Smooth muscle cell (in vitro differentiated cells): Measurements from ENCODE around the gene ZMYM3. TPM values are rescaled to one million over a fixed set of nuclear protein-coding genes. Genes with fewer than 3 reads are reported as not detected.
"Not testable (repeated sequence)": the region's sequence is repeated elsewhere in the genome, so short reads cannot be mapped to it uniquely, and the experiment has no call there.

ENCODE experiments used
- DNase-seq: peaks from one replicate; lab custom pipeline; 2025; ENCODE audit not compliant: unreplicated experiment; lab: John Stamatoyannopoulos, UW
- H2AFZ ChIP-seq: fragments of 200-600 bp; sonication (generic); 2 replicates; pipeline ENCODE4 v1.6.0; 2016; ENCODE audit warnings: antibody characterized with exemption, low read depth, mild to moderate bottlenecking
- H3F3A ChIP-seq: fragments of 200-600 bp; sonication (generic); 2 replicates; pipeline ENCODE4 v1.6.0; 2017; ENCODE audit warnings: antibody characterized with exemption, low read depth
- H3K27ac ChIP-seq: fragments of 200-600 bp; sonication (generic); 2 replicates; pipeline ENCODE4 v1.5.1; 2016; ENCODE audit warnings: low read depth, mild to moderate bottlenecking
- H3K27me3 ChIP-seq: fragments of 200-600 bp; sonication (generic); 2 replicates; pipeline ENCODE4 v1.6.1; 2016; ENCODE audit warnings: low read depth, mild to moderate bottlenecking
- H3K36me3 ChIP-seq: fragments of 200-600 bp; sonication (generic); 2 replicates; pipeline ENCODE4 v1.5.1; 2016; ENCODE audit warnings: low read depth
- H3K4me1 ChIP-seq: fragments of 200-600 bp; sonication (generic); 2 replicates; pipeline ENCODE4 v1.5.1; 2016; ENCODE audit warnings: low read depth
- H3K4me2 ChIP-seq: fragments of 200-600 bp; sonication (generic); 2 replicates; pipeline ENCODE4 v1.6.0; 2016; ENCODE audit warnings: mild to moderate bottlenecking
- H3K4me3 ChIP-seq: fragments of 200-600 bp; sonication (generic); 2 replicates; pipeline ENCODE4 v1.5.1; 2016; ENCODE audit warnings: mild to moderate bottlenecking
- H3K79me2 ChIP-seq: fragments of 200-600 bp; sonication (generic); 2 replicates; pipeline ENCODE4 v1.6.0; 2016; ENCODE audit warnings: low read depth, mild to moderate bottlenecking
- H3K9ac ChIP-seq: fragments of 200-600 bp; sonication (generic); 2 replicates; pipeline ENCODE4 v1.6.0; 2016; ENCODE audit warnings: low read depth
- H3K9me3 ChIP-seq: fragments of 200-600 bp; sonication (generic); replicated peaks from 2 replicates; pipeline ENCODE4 v1.5.1; 2016; ENCODE audit warnings: low read depth
- H4K20me1 ChIP-seq: fragments of 200-600 bp; sonication (generic); 2 replicates; pipeline ENCODE4 v1.6.0; 2016; ENCODE audit warnings: low read depth
- CTCF ChIP-seq: fragments of 200-600 bp; sonication (generic); IDR thresholded peaks from 2 replicates; pipeline ENCODE4 v1.5.1; 2017; ENCODE audit warnings: borderline replicate concordance, mild to moderate bottlenecking, antibody characterized with exemption; ENCODE audit not compliant: insufficient read depth, poor library complexity, severe bottlenecking
- WGBS: methylation state at CpG from one replicate; pipeline ENCODE4 v1.1.7; 2016; ENCODE audit warnings: low lambda C conversion rate; 5-methylcytosine and 5-hydroxymethylcytosine counted together
- polyA plus RNA-seq: library from polyadenylated mRNA; unstranded; fragments of >200 nt; fragmentation: Nextera tagmentation; extraction: Ambion mirVana; gene quantifications from 2 replicates; pipeline ENCODE4 v1.2.1, GENCODE V29; 2016
- total RNA-seq: library from RNA; depleted of rRNA; stranded (reverse); fragments of >200 nt; gene quantifications from 2 replicates; pipeline ENCODE4 v1.2.3, GENCODE V29; 2014

The ZMYM3 gene
- total and polyA plus RNA-seq, 2 experiments from 2014 or later, result 9.0 to 29.5 TPM

- Histone ChIP-seq H3K4me3 (peak overlapping the region; percentile 82), H3K9ac (peak overlapping the region; percentile 96), H3F3A (no peaks in the 10 kb centered on the region), H3K9me3 (no peaks in the 10 kb centered on the region), H4K20me1 (peaks cover 72% of the 10 kb centered on the region), H3K4me2 (peak overlapping the region; percentile 91), H3K27me3 (no peaks in the 10 kb centered on the region), H3K4me1 (peaks cover 17% of the 10 kb centered on the region), H3K36me3 (peaks cover 4% of the 10 kb centered on the region), H2AFZ (no peak overlapping the region), H3K27ac (no peak overlapping the region), H3K79me2 (peaks cover 70% of the 10 kb centered on the region)
- TF ChIP-seq CTCF, result no peak
- no peak for DNase-seq
Measured at GRCh38 chrX:71285929-71286328, 32.0 kb upstream of the ZMYM3 start.

GRCh38 chrX:71283403-71284143, 29.6 kb upstream of the ZMYM3 start, which contains the start of gene NONO:
TSS of gene NONO (plus strand) at chrX:71283635. CDS start at chrX:71290638, 7,003 bp downstream.
- peaks cover 48% of the 10 kb centered on the region for H3K79me2 ChIP-seq
- H3K4me2 ChIP-seq, result peak within 1 kb of the TSS; percentile 91
- H3K36me3 ChIP-seq, result no peaks in the 10 kb centered on the region
- H3K4me1 ChIP-seq, result peaks cover 17% of the 10 kb centered on the region
- H2AFZ ChIP-seq, result peak within 1 kb of the TSS; percentile 38
- WGBS, result 36% methylated on average over 53 of the region's 57 CpGs
- no peaks in the 10 kb centered on the region for H3K9me3 ChIP-seq
- H3F3A ChIP-seq, result no peaks in the 10 kb centered on the region
- peak within 1 kb of the TSS; percentile 94 for H3K27ac ChIP-seq
- peak within 1 kb of the TSS; percentile 96 for H3K9ac ChIP-seq
- DNase-seq, result peak; percentile 65
- H3K27me3 ChIP-seq, result no peaks in the 10 kb centered on the region
- TF ChIP-seq CTCF, result no peak
- peak within 1 kb of the TSS; percentile 82 for H3K4me3 ChIP-seq
- H4K20me1 ChIP-seq, result peaks cover 49% of the 10 kb centered on the region

GRCh38 chrX:71282514-71283402, 28.8 kb upstream of the ZMYM3 start:
- peak overlapping the region; percentile 77 for H3K4me2 ChIP-seq
- no peak for DNase-seq
- WGBS, result 59% methylated on average over 14 of the region's 16 CpGs

GRCh38 chrX:71281300-71281699, 27.4 kb upstream of the ZMYM3 start:
- H3K9me3 ChIP-seq, H3F3A ChIP-seq, H3K4me2 ChIP-seq, DNase-seq, H3K27ac ChIP-seq, H3K9ac ChIP-seq, H3K27me3 ChIP-seq, H3K4me3 ChIP-seq, H3K36me3 ChIP-seq, H2AFZ ChIP-seq: not testable (repeated sequence)
- Histone ChIP-seq H4K20me1 (peaks cover 26% of the 10 kb centered on the region), H3K79me2 (peaks cover 25% of the 10 kb centered on the region), H3K4me1 (peaks cover 13% of the 10 kb centered on the region)
- 95% methylated on average over 11 of the region's 11 CpGs for WGBS

More at GRCh38 chrX:71282514-71283402, 28.8 kb upstream of the ZMYM3 start:
- peak overlapping the region; percentile 96 for H3K9ac ChIP-seq
- H3K4me3 ChIP-seq, result peak overlapping the region; percentile 82
- H3K79me2 ChIP-seq, result peaks cover 40% of the 10 kb centered on the region
- H3K27me3 ChIP-seq, result no peaks in the 10 kb centered on the region
- H3K4me1 ChIP-seq, result peaks cover 17% of the 10 kb centered on the region
- no peaks in the 10 kb centered on the region for H3K9me3 ChIP-seq
- no peaks in the 10 kb centered on the region for H3F3A ChIP-seq
- H3K27ac ChIP-seq, result peak overlapping the region; percentile 94
- H2AFZ ChIP-seq, result peak overlapping the region; percentile 38
- H4K20me1 ChIP-seq, result peaks cover 40% of the 10 kb centered on the region
- TF ChIP-seq CTCF, result no peak
- no peaks in the 10 kb centered on the region for H3K36me3 ChIP-seq

- not testable (repeated sequence) for H3K4me2 ChIP-seq, H3K27me3 ChIP-seq, H3K9me3 ChIP-seq, H3K36me3 ChIP-seq, H3K4me1 ChIP-seq, H2AFZ ChIP-seq, H3K79me2 ChIP-seq, H4K20me1 ChIP-seq, H3K4me3 ChIP-seq, H3K9ac ChIP-seq, DNase-seq, H3F3A ChIP-seq, H3K27ac ChIP-seq
- 80% methylated on average over 2 of the region's 2 CpGs for WGBS
Measured at GRCh38 chrX:71272313-71272712, 18.4 kb upstream of the ZMYM3 start.
